ENCODE data around the gene FGF8.

- TF ChIP-seq CTCF (IDR thresholded peaks at IDR 0.05; ENCODE audit: low read depth, low read length, poor library complexity, severe bottlenecking) (no peak), EZH2phosphoT487 (IDR thresholded peaks at IDR 0.05; ENCODE audit: borderline replicate concordance, low read length) (no peak)
Observed at GRCh38 chr10:101759309-101760247, 16.3 kb downstream of the FGF8 start.
